GM23338 (cell line): Measurements from ENCODE around the gene EDEM1.

Experiments used
- CREB1 ChIP-seq: fragments of 250-450 bp; sonication (Bioruptor Pico); IDR thresholded peaks from 2 replicates; pipeline ENCODE4 v1.5.0; 2020; ENCODE audit warnings: low read depth, mild to moderate bottlenecking, moderate library complexity
- EZH2 ChIP-seq: fragments of 200-600 bp; sonication (generic); IDR thresholded peaks from one replicate; pipeline ENCODE4 v1.8.0; 2017; ENCODE audit warnings: antibody characterized with exemption, mild to moderate bottlenecking, low read depth; ENCODE audit not compliant: unreplicated experiment
- EZH2phosphoT487 ChIP-seq: fragments of 200-600 bp; sonication (generic); IDR thresholded peaks from one replicate; pipeline ENCODE4 v1.8.1; 2018; ENCODE audit warnings: antibody characterized with exemption; ENCODE audit not compliant: unreplicated experiment
- JUNB ChIP-seq: IDR thresholded peaks from one replicate; pipeline ENCODE4 v1.6.1; 2016; ENCODE audit warnings: antibody characterized with exemption; ENCODE audit not compliant: unreplicated experiment
- NANOG ChIP-seq: IDR thresholded peaks from 2 replicates; pipeline ENCODE4 v1.6.1; 2016; ENCODE audit warnings: antibody characterized with exemption, borderline replicate concordance
- POLR2AphosphoS5 ChIP-seq: IDR thresholded peaks from 2 replicates; pipeline ENCODE4 v1.6.1; 2016; ENCODE audit warnings: antibody characterized with exemption, low read depth
- REST ChIP-seq: IDR thresholded peaks from one replicate; pipeline ENCODE4 v1.6.1; 2018; ENCODE audit warnings: antibody characterized with exemption; ENCODE audit not compliant: unreplicated experiment
- STAT1 ChIP-seq: IDR thresholded peaks from one replicate; pipeline ENCODE4 v1.6.1; 2016; ENCODE audit warnings: antibody characterized with exemption; ENCODE audit not compliant: unreplicated experiment
- ZNF114 ChIP-seq: fragments of 250-450 bp; sonication (Bioruptor Pico); IDR thresholded peaks from 2 replicates; pipeline ENCODE4 v1.5.0; 2020; ENCODE audit warnings: mild to moderate bottlenecking, moderate library complexity
- ZNF331 ChIP-seq: fragments of 250-450 bp; sonication (Bioruptor Pico); IDR thresholded peaks from 2 replicates; pipeline ENCODE4 v1.5.0; 2020; ENCODE audit warnings: low read depth, mild to moderate bottlenecking, moderate library complexity
- TF ChIP-seq, protein P1 (sequence below), 2 experiments: fragments of 200-600 bp in 1 of 2; sonication (generic) in 1 of 2; conservative IDR thresholded peaks; 2 replicates each; pipeline versions ENCODE4 v1.5.1 to v1.6.1; 2016 to 2017; ENCODE audit warnings: antibody characterized with exemption in 2 of 2, low read depth in 2 of 2, mild to moderate bottlenecking in 2 of 2, moderate library complexity in 1 of 2

DNA sequence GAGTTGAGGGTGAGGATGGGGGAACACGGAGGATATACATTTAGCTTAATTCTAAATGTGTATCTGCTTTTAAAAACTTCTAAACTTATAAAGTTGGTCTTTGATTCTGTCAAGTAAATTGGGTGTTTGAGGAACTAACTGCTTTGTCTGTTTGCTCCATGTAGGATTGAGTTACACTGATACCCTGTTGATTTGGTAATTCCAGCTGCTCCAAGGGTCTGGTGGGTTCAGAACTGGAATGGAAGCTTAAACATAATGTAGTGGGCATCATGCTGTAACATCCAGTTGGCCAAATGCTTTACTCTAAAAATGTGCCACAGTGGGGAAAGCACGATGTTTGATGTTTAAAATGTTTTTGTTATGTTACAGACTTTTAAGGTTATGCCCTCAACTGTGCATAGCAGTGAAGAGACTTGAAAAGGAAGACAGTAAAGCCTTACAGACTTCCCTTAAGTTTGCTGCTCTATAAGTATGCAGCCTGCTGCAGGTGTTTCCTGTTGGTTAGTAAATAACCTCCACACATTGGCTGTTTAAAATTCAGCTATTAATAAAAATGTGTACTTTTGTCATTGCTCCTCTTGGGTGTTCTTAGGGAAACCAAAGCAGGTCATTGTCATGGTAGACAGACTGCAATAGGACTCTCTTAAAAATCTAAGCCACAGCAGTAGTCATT, 5.9 kb upstream of the EDEM1 start:
- TF ChIP-seq CREB1 (CRISPR knock-in tag) (no peak), EZH2 (no peak), POLR2AphosphoS5 (no peak), REST (no peak), EZH2phosphoT487 (no peak), ZNF114 (CRISPR knock-in tag) (no peak), STAT1 (no peak), JUNB (no peak), ZNF331 (CRISPR knock-in tag) (no peak), NANOG (no peak)
- TF ChIP-seq, protein P1, sequence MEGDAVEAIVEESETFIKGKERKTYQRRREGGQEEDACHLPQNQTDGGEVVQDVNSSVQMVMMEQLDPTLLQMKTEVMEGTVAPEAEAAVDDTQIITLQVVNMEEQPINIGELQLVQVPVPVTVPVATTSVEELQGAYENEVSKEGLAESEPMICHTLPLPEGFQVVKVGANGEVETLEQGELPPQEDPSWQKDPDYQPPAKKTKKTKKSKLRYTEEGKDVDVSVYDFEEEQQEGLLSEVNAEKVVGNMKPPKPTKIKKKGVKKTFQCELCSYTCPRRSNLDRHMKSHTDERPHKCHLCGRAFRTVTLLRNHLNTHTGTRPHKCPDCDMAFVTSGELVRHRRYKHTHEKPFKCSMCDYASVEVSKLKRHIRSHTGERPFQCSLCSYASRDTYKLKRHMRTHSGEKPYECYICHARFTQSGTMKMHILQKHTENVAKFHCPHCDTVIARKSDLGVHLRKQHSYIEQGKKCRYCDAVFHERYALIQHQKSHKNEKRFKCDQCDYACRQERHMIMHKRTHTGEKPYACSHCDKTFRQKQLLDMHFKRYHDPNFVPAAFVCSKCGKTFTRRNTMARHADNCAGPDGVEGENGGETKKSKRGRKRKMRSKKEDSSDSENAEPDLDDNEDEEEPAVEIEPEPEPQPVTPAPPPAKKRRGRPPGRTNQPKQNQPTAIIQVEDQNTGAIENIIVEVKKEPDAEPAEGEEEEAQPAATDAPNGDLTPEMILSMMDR (conservative IDR thresholded peaks at IDR 0.05; ENCODE audit: low read depth in 2 of 2): no peak
